Hepatocyte (in vitro differentiated cells): ENCODE results near the gene KCNQ1. TPM values are rescaled to one million over a fixed set of nuclear protein-coding genes. Genes with fewer than 3 reads are reported as not detected.
A peak's percentile ranks its signal among the peaks of the same experiment; 100 is the strongest.

Source experiments
- DNase-seq: peaks from one replicate; pipeline ENCODE4 v3.0.0-alpha.2; 2016; ENCODE audit warnings: low spot score
- H2AFZ ChIP-seq: fragments of 200-600 bp; sonication (generic); 2 replicates; pipeline ENCODE4 v1.6.0; 2016; ENCODE audit warnings: antibody characterized with exemption, mild to moderate bottlenecking
- H3K27ac ChIP-seq: fragments of 200-600 bp; sonication (generic); 2 replicates; pipeline ENCODE4 v1.5.1; 2016; ENCODE audit warnings: mild to moderate bottlenecking
- H3K27me3 ChIP-seq: fragments of 200-600 bp; sonication (generic); 2 replicates; pipeline ENCODE4 v1.6.1; 2016
- H3K36me3 ChIP-seq: fragments of 200-600 bp; sonication (generic); replicated peaks from 2 replicates; pipeline ENCODE4 v1.5.1; 2016; ENCODE audit warnings: low read depth; ENCODE audit not compliant: insufficient read depth
- H3K4me1 ChIP-seq: fragments of 200-600 bp; sonication (generic); 2 replicates; pipeline ENCODE4 v1.5.1; 2016; ENCODE audit warnings: mild to moderate bottlenecking, moderate library complexity; ENCODE audit not compliant: insufficient read depth
- H3K4me2 ChIP-seq: fragments of 200-600 bp; sonication (generic); 2 replicates; pipeline ENCODE4 v1.6.0; 2016
- H3K4me3 ChIP-seq: fragments of 200-600 bp; sonication (generic); 2 replicates; pipeline ENCODE4 v1.5.1; 2016; ENCODE audit warnings: mild to moderate bottlenecking
- H3K79me2 ChIP-seq: fragments of 200-600 bp; sonication (generic); 2 replicates; pipeline ENCODE4 v1.6.0; 2017; ENCODE audit warnings: mild to moderate bottlenecking
- H3K9me2 ChIP-seq: fragments of 200-600 bp; sonication (generic); replicated peaks from 2 replicates; pipeline ENCODE4 v1.6.0; 2017; ENCODE audit warnings: mild to moderate bottlenecking; ENCODE audit not compliant: insufficient read depth
- H3K9me3 ChIP-seq: fragments of 200-600 bp; sonication (generic); 2 replicates; pipeline ENCODE4 v1.5.1; 2016; ENCODE audit warnings: low read depth, mild to moderate bottlenecking
- H4K20me1 ChIP-seq: fragments of 200-600 bp; sonication (generic); 2 replicates; pipeline ENCODE4 v1.6.0; 2016; ENCODE audit warnings: mild to moderate bottlenecking; ENCODE audit not compliant: insufficient read depth, poor library complexity, severe bottlenecking
- CTCF ChIP-seq: fragments of 200-600 bp; sonication (generic); IDR thresholded peaks from 2 replicates; pipeline ENCODE4 v1.5.1; 2016; ENCODE audit warnings: antibody characterized with exemption, mild to moderate bottlenecking; ENCODE audit not compliant: poor library complexity
- EZH2 ChIP-seq: fragments of 200-600 bp; sonication (generic); IDR thresholded peaks from 2 replicates; pipeline ENCODE4 v1.6.1; 2016; ENCODE audit warnings: antibody characterized with exemption, mild to moderate bottlenecking, borderline replicate concordance
- EZH2phosphoT487 ChIP-seq: fragments of 200-600 bp; sonication (generic); IDR thresholded peaks from one replicate; pipeline ENCODE4 v1.6.1; 2018; ENCODE audit warnings: antibody characterized with exemption, mild to moderate bottlenecking, low read depth, moderate library complexity; ENCODE audit not compliant: unreplicated experiment, severe bottlenecking
- WGBS: methylation state at CpG from one replicate; pipeline ENCODE4 v1.1.6; 2016; ENCODE audit warnings: low lambda C conversion rate; ENCODE audit errors: missing lambda C conversion rate; 5-methylcytosine and 5-hydroxymethylcytosine counted together
- polyA plus RNA-seq: library from polyadenylated mRNA; unstranded; fragments of >200 nt; fragmentation: Nextera tagmentation; extraction: Ambion mirVana; gene quantifications from 2 replicates; pipeline ENCODE4 v1.2.1, GENCODE V29; 2016
- total RNA-seq: library from RNA; depleted of rRNA; stranded (reverse); fragments of >200 nt; gene quantifications from 2 replicates; pipeline ENCODE4 v1.2.3, GENCODE V29; 2014

KCNQ1 gene
- total and polyA plus RNA-seq, 2 experiments from 2014 or later: 1.8 to 6.4 TPM

GRCh38 chr11:2551131-2551530, 106.3 kb downstream of the KCNQ1 start:
- Histone ChIP-seq H3K4me2 (no peak overlapping the region), H3K27me3 (no peaks in the 10 kb centered on the region), H3K9me3 (no peaks in the 10 kb centered on the region), H3K36me3 (no peaks in the 10 kb centered on the region), H4K20me1 (no peaks in the 10 kb centered on the region), H3K27ac (peak overlapping the region; percentile 53), H3K4me3 (no peak overlapping the region), H3K9me2 (no peaks in the 10 kb centered on the region), H3K4me1 (peaks cover 14% of the 10 kb centered on the region), H3K79me2 (no peaks in the 10 kb centered on the region), H2AFZ (no peak overlapping the region)
- TF ChIP-seq EZH2 (no peak), CTCF (no peak), EZH2phosphoT487 (no peak)
- DNase-seq: no peak
- WGBS: 75% methylated on average over 12 of the region's 12 CpGs

GRCh38 chr11:2552210-2552609, 107.4 kb downstream of the KCNQ1 start:
- H2AFZ ChIP-seq: no peak overlapping the region
- DNase-seq: no peak
- TF ChIP-seq EZH2 (no peak), EZH2phosphoT487 (no peak), CTCF (no peak)
- no peaks in the 10 kb centered on the region for H3K36me3 ChIP-seq
- H4K20me1 ChIP-seq: no peaks in the 10 kb centered on the region
- H3K9me3 ChIP-seq: no peaks in the 10 kb centered on the region
- no peak overlapping the region for H3K4me3 ChIP-seq
- no peaks in the 10 kb centered on the region for H3K79me2 ChIP-seq
- 73% methylated on average over 5 of the region's 5 CpGs for WGBS
- no peaks in the 10 kb centered on the region for H3K9me2 ChIP-seq
- peaks cover 14% of the 10 kb centered on the region for H3K4me1 ChIP-seq
- peak overlapping the region; percentile 11 for H3K27ac ChIP-seq
- no peaks in the 10 kb centered on the region for H3K27me3 ChIP-seq
- no peak overlapping the region for H3K4me2 ChIP-seq

GRCh38 chr11:2553198-2553597, 108.4 kb downstream of the KCNQ1 start:
- Histone ChIP-seq H3K9me2 (no peaks in the 10 kb centered on the region), H3K27ac (no peak overlapping the region), H3K36me3 (no peaks in the 10 kb centered on the region), H4K20me1 (no peaks in the 10 kb centered on the region), H2AFZ (no peak overlapping the region), H3K4me3 (no peak overlapping the region), H3K79me2 (no peaks in the 10 kb centered on the region), H3K4me2 (no peak overlapping the region), H3K27me3 (no peaks in the 10 kb centered on the region), H3K9me3 (no peaks in the 10 kb centered on the region), H3K4me1 (peaks cover 14% of the 10 kb centered on the region)
- no peak for TF ChIP-seq CTCF
- no peak for TF ChIP-seq EZH2
- no peak for TF ChIP-seq EZH2phosphoT487
- DNase-seq: no peak
- WGBS: 88% methylated on average over 2 of the region's 2 CpGs

GRCh38 chr11:2553886-2554285, 109.1 kb downstream of the KCNQ1 start:
- TF ChIP-seq EZH2phosphoT487: no peak
- TF ChIP-seq EZH2: no peak
- TF ChIP-seq CTCF: no peak
- no peaks in the 10 kb centered on the region for H3K27me3 ChIP-seq
- peak overlapping the region; percentile 57 for H3K27ac ChIP-seq
- no peak overlapping the region for H3K4me2 ChIP-seq
- H3K9me3 ChIP-seq: no peaks in the 10 kb centered on the region
- no peaks in the 10 kb centered on the region for H4K20me1 ChIP-seq
- H3K36me3 ChIP-seq: no peaks in the 10 kb centered on the region
- DNase-seq: no peak
- H2AFZ ChIP-seq: no peak overlapping the region
- no peaks in the 10 kb centered on the region for H3K9me2 ChIP-seq
- peaks cover 14% of the 10 kb centered on the region for H3K4me1 ChIP-seq
- 93% methylated on average over 9 of the region's 9 CpGs for WGBS
- H3K79me2 ChIP-seq: no peaks in the 10 kb centered on the region
- H3K4me3 ChIP-seq: no peak overlapping the region
